Fibroblast of skin of right quadriceps (primary cell): ENCODE measurements around the gene LRRC45.

Experiments
- DNase-seq: peaks from one replicate; pipeline ENCODE4 v3.0.0-alpha.2; 2013

The LRRC45 gene

GRCh38 chr17:82053556-82054263 is 30.6 kb downstream of the LRRC45 start:
- DNase-seq, result no peak

GRCh38 chr17:82054351-82055022 is 31.4 kb downstream of the LRRC45 start:
- no peak for DNase-seq

- DNase-seq, result no peak
These were observed 32.2 kb downstream of the LRRC45 start for GRCh38 chr17:82055023-82055964.

GRCh38 chr17:82055965-82056728 is 33.0 kb downstream of the LRRC45 start:
- DNase-seq, result no peak

- no peak for DNase-seq
These were observed 33.9 kb downstream of the LRRC45 start for GRCh38 chr17:82056729-82057621.

- no peak for DNase-seq
These were observed 35.2 kb downstream of the LRRC45 start for GRCh38 chr17:82058230-82058854.

GRCh38 chr17:82058855-82059249 is 35.7 kb downstream of the LRRC45 start:
- no peak for DNase-seq

GRCh38 chr17:82059272-82060000 is 36.3 kb downstream of the LRRC45 start:
- DNase-seq, result no peak

- no peak for DNase-seq
These were observed 36.9 kb downstream of the LRRC45 start for GRCh38 chr17:82060001-82060380.

- DNase-seq, result no peak
These were observed 37.5 kb downstream of the LRRC45 start for GRCh38 chr17:82060614-82061013.

- DNase-seq, result no peak
These were observed 38.2 kb downstream of the LRRC45 start for GRCh38 chr17:82061047-82061925.

GRCh38 chr17:82062076-82062983 is 39.2 kb downstream of the LRRC45 start:
- DNase-seq, result no peak

GRCh38 chr17:82062984-82063368 is 39.9 kb downstream of the LRRC45 start:
- no peak for DNase-seq

GRCh38 chr17:82063424-82064415 is 40.6 kb downstream of the LRRC45 start:
- DNase-seq, result no peak

- no peak for DNase-seq
These were observed 41.5 kb downstream of the LRRC45 start for GRCh38 chr17:82064433-82065192.

- DNase-seq, result peak; percentile 18
These were observed 42.1 kb downstream of the LRRC45 start for GRCh38 chr17:82065193-82065637.
